GM19043 (cell line): ENCODE measurements around the gene GRM4.
"Not testable (repeated sequence)": the region's sequence is repeated elsewhere in the genome, so short reads cannot be mapped to it uniquely, and the experiment has no call there.

Experiments
- ATAC-seq: cut with Tn5 transposase; IDR thresholded peaks from one replicate; pipeline ENCODE4 v1.9.1; 2021; ENCODE audit warnings: low read depth; ENCODE audit not compliant: unreplicated experiment

The GRM4 gene

DNA sequence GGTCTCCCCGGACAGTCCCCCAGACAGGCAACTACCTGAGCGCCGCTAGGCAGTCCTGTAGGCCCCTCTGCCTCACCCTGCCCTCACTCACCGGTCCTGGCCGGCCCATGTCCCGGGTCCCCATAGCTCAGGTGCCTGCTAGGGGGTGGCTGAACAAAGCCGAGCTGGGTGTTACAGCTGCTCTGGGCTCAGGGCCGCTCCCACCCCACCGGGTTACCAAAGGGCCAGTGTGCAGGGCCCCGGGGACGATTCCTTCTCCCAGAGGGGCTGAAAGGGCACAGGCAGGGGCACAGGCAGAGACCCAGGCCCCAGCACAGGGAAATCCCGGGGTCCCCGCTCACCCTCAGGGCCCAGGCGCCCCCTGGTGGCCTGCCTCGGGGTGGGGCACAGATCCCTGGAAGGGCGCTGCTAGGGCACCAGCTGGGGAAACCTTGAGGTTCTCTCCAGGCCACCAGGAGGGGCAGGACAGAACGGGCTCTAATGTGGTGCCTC lies 118.4 kb downstream of the GRM4 start:
- ATAC-seq, result no peak

DNA sequence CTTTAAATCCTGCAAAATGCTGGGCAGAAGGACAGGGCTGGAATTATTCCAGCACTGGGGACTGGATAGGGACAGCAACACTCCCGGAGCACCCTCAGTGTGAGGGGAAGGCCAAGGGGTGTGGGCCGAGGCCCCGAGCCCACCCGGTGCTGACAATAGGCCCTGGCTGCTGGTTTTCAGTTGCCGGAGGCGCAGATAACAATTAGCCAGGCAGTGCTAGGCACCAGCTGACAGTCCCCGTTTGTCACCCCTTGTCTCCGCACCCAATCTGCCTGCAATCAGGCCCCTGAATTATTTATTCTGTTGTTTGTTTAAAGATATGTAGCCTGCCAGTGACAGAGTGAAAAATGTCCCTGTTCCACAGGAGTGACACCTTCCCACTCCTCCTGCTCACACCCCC lies 120.0 kb downstream of the GRM4 start:
- ATAC-seq, result no peak

DNA sequence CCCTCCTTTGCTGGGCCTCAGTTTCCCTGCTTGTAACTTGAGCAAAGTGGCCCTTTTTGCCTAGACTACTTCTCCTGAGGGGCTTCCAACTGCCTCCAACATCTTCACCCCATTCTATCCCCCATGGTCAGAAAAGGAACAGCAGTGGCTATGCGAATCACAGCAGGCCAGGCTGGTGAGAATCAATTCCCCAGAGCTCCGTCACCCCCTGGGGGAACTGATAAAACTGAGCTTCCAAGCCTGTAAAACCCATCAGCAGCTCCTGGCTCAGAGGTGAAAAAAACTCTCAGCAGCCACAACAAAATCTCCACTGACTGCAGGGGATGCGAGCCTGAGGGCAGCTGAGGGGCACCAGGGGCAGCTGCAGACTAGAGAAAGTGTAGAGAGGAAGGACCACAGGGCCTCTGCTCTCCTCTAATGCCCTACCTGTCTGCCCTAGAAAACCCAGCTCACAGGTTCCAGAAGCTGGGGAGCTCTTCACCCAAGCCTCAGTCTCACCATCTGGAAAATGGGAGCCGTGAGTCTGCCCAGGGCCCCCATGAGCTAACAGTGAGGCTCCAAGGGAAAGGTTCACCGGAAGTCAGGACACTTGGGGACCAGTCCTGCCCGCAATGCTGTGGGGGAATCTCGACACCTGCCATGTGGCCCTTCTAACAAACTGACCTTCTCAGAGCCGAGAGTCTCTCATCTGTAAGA lies 120.6 kb downstream of the GRM4 start:
- no peak for ATAC-seq

DNA sequence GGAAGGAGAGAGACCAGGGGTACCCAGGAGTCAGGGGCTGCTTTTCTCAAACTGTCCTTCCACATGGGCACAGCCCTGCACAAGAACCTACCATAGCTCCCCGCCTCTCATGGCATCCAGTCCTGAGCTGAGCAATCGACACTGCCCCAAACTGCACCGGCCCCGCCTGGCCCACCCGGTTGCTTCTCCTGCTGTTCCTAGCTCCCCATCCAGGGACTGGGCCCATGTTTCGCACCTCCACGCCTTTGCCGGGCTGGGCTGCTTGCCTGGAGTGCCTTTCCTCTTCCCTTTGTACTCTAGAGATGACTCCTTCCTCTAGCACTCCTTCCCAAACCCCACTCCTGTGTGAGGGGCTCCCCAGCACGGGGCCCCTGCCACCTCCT lies 123.0 kb downstream of the GRM4 start:
- no peak for ATAC-seq

DNA sequence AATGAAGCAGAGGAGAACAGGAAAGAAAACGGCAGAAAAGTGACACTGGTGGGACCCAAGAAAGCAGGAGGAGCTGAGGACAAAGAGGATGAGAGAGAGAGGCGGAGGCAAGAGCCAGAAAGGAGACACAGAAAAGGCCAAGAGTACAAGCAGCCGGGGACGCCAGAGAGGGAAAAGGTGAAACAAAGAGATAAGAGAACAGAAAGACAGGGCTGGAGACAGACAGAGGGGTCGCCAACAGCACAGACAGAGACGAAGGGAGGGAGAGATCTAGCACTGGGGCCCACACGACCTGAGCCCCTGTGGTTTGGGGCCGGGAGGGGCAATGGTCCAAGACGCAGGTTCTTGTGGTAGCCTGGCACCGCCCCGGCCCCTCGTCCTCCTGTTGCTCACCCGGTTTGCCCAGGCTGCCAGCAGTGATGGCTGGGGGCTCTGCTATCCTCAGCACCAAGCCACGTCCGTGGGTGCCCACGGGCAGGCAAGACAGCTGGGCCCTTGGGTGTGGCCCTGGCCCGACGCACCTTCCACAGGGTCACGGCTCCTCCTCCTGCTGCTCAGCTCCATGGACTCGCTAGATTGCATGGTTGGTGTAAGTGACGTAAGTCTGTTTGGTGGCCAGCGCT lies 123.5 kb downstream of the GRM4 start:
- ATAC-seq, result no peak

DNA sequence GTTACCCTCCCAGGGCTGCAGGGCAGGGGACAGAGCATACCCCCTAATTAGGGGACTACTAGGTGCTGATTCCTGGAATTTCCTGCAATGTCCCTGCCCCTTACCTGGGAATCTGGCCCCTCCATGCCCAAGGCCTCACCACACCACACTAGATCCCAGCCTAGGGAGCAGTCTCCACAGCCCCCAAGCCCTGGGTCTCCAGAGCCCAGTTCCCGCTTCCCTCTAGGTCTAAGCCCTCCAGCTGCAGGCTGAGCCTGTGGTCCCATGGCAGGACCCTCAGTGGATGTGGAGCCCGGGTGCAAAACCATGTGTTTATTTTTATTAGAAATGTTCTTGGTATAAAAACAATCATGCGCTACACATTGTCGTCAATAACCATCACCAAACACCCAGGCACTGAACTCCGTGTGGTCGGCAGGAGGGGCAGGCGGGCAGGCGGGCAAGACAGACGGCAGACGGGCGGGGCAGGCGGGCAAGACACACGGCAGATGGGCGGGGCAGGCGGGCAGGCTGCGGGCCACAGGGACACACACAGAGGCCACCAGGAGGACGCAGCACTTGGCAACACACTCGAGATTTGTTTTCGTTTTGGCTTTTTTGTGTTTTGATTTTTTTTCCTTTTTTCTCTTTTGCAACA lies 124.2 kb downstream of the GRM4 start:
- ATAC-seq, result no peak

DNA sequence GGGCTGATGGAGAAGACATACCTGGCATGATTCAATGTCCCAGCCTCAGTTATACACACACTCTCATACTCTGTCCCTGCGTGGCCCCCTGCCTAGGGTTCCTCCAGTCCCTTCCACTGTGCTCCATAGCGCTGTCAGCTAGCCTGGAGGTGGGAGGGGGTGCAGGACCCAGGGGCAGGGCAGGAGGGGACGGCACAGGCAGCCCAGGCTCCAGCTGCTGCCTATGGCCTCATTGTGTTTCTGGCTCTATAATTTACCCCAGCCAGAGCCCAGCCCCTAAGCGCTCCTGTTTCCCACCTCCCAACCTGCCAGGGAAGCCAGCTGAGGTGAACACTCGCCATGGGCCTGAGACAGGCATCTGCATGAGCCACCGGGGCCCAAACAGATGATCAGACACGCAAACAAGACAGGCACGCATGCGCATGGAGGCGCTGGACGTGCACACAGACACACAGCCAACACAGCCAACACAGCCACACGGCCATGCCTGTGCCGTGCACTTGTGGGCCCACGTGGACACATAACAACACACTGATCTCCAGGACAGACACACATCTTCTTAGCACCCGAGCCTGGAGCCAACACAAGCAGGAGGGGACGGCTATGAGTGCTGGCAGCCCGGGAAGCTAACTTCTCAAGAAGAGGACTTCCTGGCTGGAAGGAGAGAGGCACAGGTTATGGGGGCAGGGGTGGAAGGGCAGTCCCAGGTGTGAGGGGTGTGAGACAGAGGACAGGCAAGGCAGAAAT lies 124.9 kb downstream of the GRM4 start:
- no peak for ATAC-seq

DNA sequence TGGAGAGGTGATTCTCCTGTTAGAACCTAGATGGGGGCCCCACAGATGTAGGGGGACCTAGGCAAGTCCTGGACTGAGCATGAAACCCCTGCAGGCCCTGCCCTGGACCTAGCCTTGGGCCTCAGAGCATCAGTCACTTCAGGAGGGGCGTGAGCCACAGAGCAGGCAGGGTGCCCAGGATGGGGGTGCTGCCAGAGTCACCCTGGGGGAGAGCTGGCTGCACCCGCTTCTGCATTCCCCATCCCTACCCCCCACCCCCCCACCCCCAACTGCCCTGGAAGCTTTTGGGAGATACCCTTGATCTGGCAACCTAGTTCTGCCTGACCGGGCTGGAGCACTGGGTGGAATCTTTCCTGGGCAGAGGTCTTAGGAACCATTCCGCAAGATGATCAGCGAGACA lies 125.6 kb downstream of the GRM4 start:
- no peak for ATAC-seq

DNA sequence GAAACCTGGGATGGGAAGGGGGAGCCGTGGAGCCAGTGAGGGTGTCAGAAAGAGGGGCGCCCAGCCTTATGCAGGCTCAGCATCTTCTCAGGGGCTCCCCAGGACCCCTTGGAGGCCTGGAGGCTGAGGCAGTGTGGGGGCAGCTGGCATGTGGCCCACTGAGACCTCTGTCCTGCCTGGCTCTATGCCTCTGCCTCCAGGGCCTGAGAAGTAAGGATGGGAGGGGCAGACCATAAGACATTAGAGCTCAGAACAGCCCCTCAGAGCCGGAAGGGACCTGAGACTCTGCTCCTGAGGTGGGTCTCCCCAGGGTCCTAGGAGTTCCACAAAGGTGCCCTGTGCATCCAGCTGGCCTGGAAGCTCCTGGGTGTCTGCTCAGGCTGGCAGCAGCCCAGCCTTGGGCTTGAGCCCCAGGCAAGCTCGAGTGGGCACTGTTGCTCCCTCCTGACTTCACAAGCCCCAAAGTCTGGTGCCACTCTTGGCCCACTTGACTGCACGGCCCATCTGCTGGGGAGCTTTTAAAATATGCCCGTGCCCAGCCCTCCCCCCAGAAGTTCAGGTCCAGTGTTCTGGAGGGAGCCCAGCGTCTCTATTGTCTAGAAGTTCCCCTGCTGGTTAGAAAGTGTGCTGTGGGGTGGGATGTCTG lies 126.8 kb downstream of the GRM4 start:
- no peak for ATAC-seq

DNA sequence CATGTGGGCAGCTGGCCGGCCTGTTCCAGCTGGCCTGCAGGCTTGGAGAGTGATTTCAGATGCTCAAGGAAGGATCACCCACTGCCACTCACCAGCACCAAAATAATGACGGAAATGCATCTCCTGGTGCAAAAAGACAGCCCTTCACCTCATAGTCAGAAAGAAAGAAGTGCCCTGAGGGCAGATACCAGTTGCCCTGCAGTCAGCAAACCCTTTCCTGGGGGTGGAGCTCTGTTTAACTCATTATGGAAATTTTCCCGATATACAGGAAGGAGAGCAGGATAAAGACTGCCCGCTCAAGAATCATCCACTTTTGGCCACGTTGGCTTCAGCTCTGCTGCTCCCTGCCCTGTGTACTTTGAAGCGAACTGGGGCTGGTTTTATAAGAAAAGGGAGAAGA lies 127.9 kb downstream of the GRM4 start:
- ATAC-seq, result no peak

DNA sequence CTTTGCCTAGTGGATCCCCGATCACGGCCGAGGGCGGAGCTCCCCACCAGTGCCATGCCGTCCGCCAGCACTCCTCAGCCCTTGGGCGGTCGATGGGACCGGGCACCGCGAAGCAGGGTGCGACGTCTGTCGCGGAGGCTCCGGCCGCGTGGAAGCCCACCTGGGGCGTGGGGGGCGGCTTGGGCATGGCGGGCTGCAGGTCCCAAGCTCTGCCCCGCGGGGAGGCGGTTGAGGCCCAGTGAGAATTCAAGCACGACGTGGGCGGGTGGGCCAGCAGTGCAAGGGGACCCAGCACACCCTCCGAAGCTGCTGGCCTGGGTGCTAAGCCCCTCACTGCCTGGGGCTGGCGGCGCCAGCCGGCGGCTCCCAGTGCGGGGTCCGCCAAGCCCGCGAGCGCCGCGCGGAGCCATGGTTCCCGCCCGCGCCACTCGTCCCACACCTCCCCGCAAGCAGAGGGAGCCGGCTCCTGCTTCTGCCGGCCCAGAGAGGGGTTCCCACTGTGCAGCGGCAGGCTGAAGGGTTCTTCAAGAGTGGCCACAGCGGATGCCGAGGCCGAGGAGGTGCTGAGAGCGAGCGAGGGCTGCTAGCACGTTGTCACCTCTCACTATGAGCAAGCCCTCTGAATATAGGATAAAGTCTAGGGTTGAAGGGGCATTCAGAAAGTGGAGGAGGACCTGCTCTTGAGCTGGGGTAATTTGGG lies 128.6 kb downstream of the GRM4 start:
- no peak for ATAC-seq

DNA sequence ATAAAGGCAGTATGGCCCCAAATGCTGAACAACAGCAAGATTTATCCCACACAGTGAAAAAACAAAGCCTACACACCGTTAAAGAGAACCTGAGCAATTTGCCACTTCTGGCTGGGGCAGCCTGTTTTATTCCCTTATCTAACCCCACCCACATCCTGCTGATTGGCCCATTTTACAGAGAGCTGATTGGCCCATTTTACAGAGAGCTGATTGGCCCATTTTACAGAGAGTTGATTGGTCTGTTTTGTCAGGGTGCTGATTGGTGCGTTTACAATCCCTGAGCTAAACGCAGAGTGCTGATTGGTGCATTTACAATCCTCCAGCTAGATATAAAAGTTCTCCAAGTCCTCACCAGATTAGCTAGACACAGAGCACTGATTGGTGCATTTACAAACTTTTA lies 129.3 kb downstream of the GRM4 start:
- not testable (repeated sequence) for ATAC-seq

DNA sequence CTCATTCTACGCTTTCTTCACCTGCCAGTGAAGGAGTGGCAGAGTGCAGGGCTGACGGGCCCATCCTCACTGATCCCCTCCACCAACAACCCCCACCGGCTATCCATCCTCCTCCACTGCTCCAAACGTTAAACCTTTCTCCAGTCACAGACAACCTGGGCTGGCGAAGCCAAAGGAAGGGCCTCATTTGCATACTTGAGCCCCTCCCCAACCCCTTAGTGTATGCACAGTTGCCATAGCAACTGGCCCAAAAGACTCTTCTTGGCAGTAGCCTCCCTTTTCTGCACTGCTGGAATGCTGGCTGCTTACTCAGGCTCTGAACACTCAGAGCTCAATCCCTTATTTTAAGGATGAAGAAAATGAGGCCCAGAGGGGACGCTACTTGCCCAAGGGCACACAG lies 130.3 kb downstream of the GRM4 start:
- ATAC-seq, result no peak

DNA sequence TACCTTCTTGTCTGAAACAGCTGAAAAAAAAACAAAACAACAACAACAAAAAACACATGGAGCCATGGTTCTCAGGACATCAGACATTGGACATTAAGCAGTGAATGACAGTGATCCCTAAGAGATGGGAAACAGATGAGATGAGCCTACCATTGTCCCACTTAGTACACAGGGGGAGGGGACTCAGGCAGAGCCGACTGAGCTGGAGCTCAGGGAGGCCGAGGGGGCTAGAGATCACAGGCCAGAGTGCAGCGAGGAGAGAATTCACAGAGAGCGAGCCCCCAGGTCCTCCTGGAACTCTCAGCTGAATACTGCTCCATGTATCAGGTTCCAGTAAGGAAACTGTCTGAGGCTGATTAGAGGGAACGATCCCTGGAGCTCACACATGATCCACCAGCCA lies 134.6 kb downstream of the GRM4 start:
- no peak for ATAC-seq

DNA sequence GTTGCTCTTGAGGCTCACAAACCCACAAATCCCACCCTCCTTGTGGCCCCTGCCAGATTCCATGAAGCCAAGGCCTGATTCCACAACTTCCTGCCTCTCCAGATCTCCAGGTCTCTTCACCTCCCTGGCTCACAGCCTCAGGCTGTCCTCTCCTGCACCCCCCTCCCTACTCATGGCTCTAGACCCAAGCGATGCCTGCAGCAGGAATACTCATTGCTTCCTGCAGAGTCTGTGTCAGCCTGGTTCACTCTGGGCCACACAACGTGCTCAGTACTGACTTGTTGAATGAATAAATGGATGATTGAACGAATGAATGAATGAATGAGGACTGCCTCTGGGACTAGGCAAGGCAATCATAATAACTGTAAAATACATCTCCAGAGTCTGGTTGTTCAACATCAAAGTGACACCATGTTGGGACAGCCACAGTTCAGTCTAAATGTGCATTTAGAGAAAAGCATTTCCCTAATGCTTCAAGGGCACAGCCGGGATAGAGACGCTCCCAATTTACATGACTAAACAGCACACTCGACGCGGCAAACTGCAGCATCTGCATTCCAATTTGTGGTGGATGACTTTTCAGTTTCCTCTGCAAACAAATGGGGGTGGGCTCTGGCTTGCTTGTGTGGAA lies 139.9 kb downstream of the GRM4 start:
- no peak for ATAC-seq

DNA sequence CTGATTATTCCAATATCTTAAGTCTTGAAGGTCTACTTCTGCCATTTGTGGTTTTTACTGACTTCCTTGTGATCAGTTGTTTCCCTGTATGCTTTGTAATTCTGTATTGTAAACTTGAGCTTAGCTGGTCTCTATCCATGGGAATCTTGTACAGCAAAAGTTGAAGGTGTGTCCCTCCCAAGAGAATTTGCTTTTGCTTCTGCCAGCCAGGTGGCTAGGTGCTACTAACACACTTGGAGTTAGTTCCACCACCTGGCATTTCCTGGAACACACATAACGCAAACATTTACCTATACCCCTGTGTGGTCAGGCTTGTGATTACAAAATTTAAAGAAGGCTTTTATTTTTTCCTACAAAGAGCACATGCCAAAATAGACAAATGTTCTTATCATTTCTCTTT lies 141.2 kb downstream of the GRM4 start:
- no peak for ATAC-seq

DNA sequence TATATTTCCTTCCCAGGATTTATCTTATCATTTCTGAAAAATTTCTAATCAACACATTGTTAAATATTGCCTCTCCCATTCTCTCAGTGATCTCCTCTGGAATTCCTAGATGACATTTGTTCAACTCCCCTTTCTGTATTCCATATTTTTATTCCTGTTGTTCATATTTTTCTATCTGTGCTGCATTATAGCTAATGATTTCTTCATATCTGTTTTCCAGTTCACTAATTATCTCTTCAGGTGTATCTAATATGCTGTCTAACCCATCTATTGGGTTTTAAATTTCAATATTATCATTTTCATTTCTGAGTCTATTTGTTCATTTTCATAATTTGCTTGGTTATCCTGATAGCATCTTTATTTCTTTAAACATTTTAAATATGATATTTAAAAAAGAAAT lies 141.9 kb downstream of the GRM4 start:
- no peak for ATAC-seq

DNA sequence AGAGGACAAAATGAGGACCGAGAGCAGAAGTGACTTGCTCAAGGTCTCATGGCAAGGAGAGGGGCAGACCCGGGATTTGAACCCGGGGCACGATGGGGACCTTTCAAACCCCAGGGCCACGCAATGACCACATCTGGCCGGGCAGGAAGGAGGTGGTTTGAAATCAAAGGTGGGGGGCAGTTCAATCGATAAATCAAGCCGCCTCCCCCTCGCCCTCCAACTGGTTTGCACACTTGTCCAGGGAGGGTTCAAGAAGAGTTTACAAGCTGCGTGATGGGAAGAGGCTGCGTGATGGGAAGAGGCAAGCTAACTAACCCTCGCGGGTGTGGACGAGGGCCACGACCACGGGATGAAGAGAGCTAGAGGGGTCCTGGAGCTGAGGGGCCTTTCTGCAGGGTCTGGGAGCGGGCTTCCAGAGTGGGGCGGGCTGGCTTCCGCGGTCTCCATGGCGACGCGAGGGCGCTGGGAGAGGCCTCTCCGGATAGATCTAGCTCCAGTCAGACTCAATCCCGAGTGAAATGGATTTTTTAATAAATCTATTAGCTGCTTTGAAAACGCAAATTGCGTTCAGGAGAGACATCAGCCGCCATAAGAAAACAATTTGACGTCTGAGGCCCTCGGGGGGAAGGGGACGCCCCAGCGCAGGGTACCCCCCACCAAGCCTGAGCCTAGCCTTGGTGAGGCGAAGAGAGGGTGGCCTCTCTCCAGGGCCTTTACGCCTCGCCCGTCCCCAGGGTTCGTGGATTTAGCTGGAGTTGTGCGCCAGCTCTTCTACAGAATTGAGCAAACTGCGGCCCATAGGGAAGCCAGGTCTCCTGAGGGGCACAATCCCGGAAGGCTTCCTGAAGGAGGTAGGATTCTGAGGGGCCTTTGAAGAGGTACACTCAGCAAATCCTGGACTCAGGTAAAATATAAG lies 143.9 kb downstream of the GRM4 start:
- ATAC-seq, result no peak

DNA sequence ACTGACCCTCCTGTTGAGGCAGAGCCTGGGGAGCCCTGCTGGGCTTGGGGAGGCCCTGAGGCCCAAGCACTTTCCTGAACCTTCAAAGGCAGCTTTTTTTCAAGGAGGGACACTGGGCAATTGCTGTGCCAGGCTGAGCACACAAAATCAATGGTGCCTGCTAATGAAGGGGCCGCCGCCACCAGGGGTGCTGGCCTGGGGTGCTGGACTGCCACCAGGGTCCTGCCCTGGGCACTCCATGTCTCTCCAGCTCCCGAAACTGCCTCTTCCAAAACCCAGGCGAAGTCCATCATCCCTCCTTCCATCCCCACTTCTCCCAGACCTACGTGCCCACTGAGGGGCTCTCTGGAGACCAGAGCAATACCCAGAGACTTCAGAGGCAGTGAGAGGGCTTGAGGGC lies 145.6 kb downstream of the GRM4 start:
- ATAC-seq, result no peak
